ENCODE results near the gene NME4.

NME4 gene

GRCh38 chr16:426906-427249 lies 29.9 kb downstream of the NME4 start:
- DNase-seq (ENCODE audit: low spot score), result no peak

- no peak for DNase-seq (ENCODE audit: low spot score)
These were observed 30.3 kb downstream of the NME4 start for GRCh38 chr16:427250-427649.

- no peak for DNase-seq (ENCODE audit: low spot score)
These were observed 33.9 kb downstream of the NME4 start for GRCh38 chr16:430904-431303.

GRCh38 chr16:440627-441026 lies 43.6 kb downstream of the NME4 start:
- DNase-seq (ENCODE audit: low spot score), result no peak

GRCh38 chr16:441447-441846 lies 44.4 kb downstream of the NME4 start:
- no peak for DNase-seq (ENCODE audit: low spot score)

- no peak for DNase-seq (ENCODE audit: low spot score)
These were observed 46.0 kb downstream of the NME4 start for GRCh38 chr16:442976-443375.

GRCh38 chr16:444027-444426 lies 47.0 kb downstream of the NME4 start:
- no peak for DNase-seq (ENCODE audit: low spot score)

- no peak for DNase-seq (ENCODE audit: low spot score)
These were observed 48.6 kb downstream of the NME4 start for GRCh38 chr16:445566-445965.

Measured in ecto neural progenitor cell (in vitro differentiated cells).